Panc1 (cell line): ENCODE data around the gene CENPS.

Experiments used
- POLR2AphosphoS5 ChIP-seq: IDR thresholded peaks from 2 replicates; pipeline ENCODE4 v1.6.1; 2012; ENCODE audit warnings: mild to moderate bottlenecking, low read depth, low read length, moderate library complexity
- TF ChIP-seq, protein P1 (sequence below): fragments of 450-650 bp; IDR thresholded peaks from 2 replicates; pipeline ENCODE4 v1.5.1; 2017; ENCODE audit warnings: mild to moderate bottlenecking

DNA sequence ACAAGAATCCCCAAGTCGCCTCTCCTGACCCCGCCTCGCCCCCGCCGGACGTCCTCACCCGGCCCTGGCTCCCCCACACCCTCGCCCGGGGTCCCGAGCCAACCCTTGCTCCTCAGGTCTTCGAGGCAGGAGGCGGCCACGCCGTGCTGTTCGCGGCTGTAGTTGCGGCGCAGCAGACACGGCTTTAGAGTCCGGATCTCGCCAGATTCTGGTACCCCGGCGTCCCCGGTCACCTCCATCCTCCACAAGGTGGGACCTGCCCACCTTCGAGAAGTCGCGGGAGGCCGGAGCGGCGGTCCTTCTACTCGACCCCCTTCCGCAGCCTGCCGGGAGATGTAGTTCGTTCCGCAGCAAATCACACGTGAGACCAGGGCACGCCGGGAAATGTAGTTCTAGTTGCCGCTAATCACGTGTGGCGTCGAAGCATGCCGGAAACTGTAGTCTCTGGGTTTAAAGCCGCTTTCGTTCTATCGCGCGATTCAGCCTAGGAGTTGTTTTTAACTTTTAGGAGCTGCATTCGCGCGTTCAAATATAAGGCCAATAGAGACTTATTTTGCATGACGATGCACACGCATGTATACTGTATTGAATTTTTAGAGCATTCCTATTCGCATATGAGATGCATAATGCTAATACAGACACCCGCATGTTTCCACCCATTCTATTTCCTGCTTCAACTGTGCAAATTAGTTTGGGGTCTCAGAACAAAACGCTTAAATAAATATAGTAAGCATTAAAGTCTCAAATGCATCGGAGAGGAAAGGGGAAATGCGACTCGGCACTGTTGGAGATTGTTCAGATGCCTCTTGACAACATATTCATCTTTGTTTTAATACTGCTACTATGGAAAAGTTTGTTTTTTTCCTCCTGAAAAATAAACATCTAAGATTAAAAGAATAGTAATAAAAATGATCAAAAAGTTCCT lies 42.2 kb downstream of the CENPS start, which contains the start of gene DFFA:
- TF ChIP-seq, protein P1, sequence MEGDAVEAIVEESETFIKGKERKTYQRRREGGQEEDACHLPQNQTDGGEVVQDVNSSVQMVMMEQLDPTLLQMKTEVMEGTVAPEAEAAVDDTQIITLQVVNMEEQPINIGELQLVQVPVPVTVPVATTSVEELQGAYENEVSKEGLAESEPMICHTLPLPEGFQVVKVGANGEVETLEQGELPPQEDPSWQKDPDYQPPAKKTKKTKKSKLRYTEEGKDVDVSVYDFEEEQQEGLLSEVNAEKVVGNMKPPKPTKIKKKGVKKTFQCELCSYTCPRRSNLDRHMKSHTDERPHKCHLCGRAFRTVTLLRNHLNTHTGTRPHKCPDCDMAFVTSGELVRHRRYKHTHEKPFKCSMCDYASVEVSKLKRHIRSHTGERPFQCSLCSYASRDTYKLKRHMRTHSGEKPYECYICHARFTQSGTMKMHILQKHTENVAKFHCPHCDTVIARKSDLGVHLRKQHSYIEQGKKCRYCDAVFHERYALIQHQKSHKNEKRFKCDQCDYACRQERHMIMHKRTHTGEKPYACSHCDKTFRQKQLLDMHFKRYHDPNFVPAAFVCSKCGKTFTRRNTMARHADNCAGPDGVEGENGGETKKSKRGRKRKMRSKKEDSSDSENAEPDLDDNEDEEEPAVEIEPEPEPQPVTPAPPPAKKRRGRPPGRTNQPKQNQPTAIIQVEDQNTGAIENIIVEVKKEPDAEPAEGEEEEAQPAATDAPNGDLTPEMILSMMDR: no peak
- TF ChIP-seq POLR2AphosphoS5: peak; percentile 90
